Endothelial cell of umbilical vein (primary cell): ENCODE data around the gene MITD1. TPM values are rescaled to one million over a fixed set of nuclear protein-coding genes. Genes with fewer than 3 reads are reported as not detected.

Source experiments
- BruUV-seq: library from RNA; stranded (reverse); fragments of 400-500 nt; replicated peaks from 2 replicates; lab custom pipeline; 2021; lab: Mats Ljungman, UMichigan
- CTCF ChIA-PET: fragments of 300-600, 350-600 bp; sonication (Branson Sonifier 250); formaldehyde crosslinking; loops from one replicate; lab custom pipeline; 2021; ENCODE audit warnings: antibody characterized with exemption, inconsistent platforms; lab: Charles Lee
- POLR2A ChIA-PET: fragments of 300-600, 350-600 bp; sonication (Branson Sonifier 250); formaldehyde crosslinking; loops from one replicate; lab custom pipeline; 2021; ENCODE audit warnings: antibody characterized with exemption, inconsistent platforms; lab: Charles Lee
- DNase-seq: peaks from one replicate; pipeline ENCODE4 v3.0.0-alpha.2; 2011; ENCODE audit warnings: low read depth, low spot score
- FAIRE-seq: peaks from 2 replicates; lab custom pipeline; 2011; peaks lifted over from hg19 to GRCh38; lab: Jason Lieb, UNC
- H2AFZ ChIP-seq: 2 replicates; pipeline ENCODE4 v1.6.0; 2012; ENCODE audit warnings: low read depth, low read length, control low read depth, inconsistent platforms
- H3K27ac ChIP-seq: 2 replicates; pipeline ENCODE4 v1.5.1; 2011; ENCODE audit warnings: low read depth, mild to moderate bottlenecking, control low read depth, low read length, moderate library complexity; ENCODE audit not compliant: insufficient read depth
- H3K27me3 ChIP-seq, 2 experiments: 2 replicates each; pipeline versions ENCODE4 v1.6.0 to v1.6.1; 2011; ENCODE audit warnings: low read length in 2 of 2, mixed read lengths in 1 of 2; ENCODE audit not compliant: control insufficient read depth in 2 of 2, insufficient read depth in 2 of 2
- H3K36me3 ChIP-seq, 2 experiments: 2 replicates in 1 of 2; 3 replicates in 1 of 2; pipeline ENCODE4 v1.5.1; 2011; ENCODE audit warnings: low read length in 2 of 2, mild to moderate bottlenecking in 1 of 2, moderate library complexity in 1 of 2; ENCODE audit not compliant: control insufficient read depth in 2 of 2, insufficient read depth in 2 of 2; ENCODE audit errors: extremely low read depth in 1 of 2
- H3K4me1 ChIP-seq: 3 replicates; pipeline ENCODE4 v1.5.1; 2011; ENCODE audit warnings: mild to moderate bottlenecking, low read length; ENCODE audit not compliant: control insufficient read depth, insufficient read depth; ENCODE audit errors: extremely low read depth
- H3K4me2 ChIP-seq: 2 replicates; pipeline ENCODE4 v1.6.1; 2011; ENCODE audit warnings: low read length, control low read depth, mixed read lengths; ENCODE audit not compliant: insufficient read depth
- H3K4me3 ChIP-seq, 3 experiments: fragments of 200-600 bp in 1 of 3; sonication (generic), shearing (Covaris generic) in 1 of 3; replicated peaks in 1 of 3; 2 replicates each; pipeline ENCODE4 v1.5.1; 2011 to 2016; ENCODE audit warnings: control low read depth in 3 of 3, low read length in 3 of 3, mild to moderate bottlenecking in 2 of 3, inconsistent platforms in 1 of 3, low read depth in 1 of 3, moderate library complexity in 1 of 3; ENCODE audit not compliant: insufficient read depth in 1 of 3
- H3K79me2 ChIP-seq: 2 replicates; pipeline ENCODE4 v1.6.0; 2012; ENCODE audit warnings: low read length, inconsistent platforms; ENCODE audit not compliant: control insufficient read depth, insufficient read depth
- H3K9ac ChIP-seq: replicated peaks from 2 replicates; pipeline ENCODE3; 2011; ENCODE audit warnings: low read length, control low read depth; ENCODE audit not compliant: insufficient read depth; ENCODE audit errors: extremely low read depth
- H3K9me1 ChIP-seq: replicated peaks from 3 replicates; pipeline ENCODE4 v1.6.0; 2011; ENCODE audit warnings: mild to moderate bottlenecking, low read length; ENCODE audit not compliant: control insufficient read depth, insufficient read depth; ENCODE audit errors: extremely low read depth
- H3K9me3 ChIP-seq: replicated peaks from 2 replicates; pipeline ENCODE4 v1.5.1; 2012; ENCODE audit warnings: low read length, inconsistent platforms; ENCODE audit not compliant: control insufficient read depth, insufficient read depth
- H4K20me1 ChIP-seq: replicated peaks from 2 replicates; pipeline ENCODE3; 2011; ENCODE audit warnings: mild to moderate bottlenecking, low read length; ENCODE audit not compliant: control insufficient read depth, insufficient read depth; ENCODE audit errors: extremely low read depth
- CTCF ChIP-seq, 2 donors: IDR thresholded peaks; 1 replicate in 1 of 2; 2 replicates in 1 of 2; pipeline ENCODE4 v1.5.1; 2011; ENCODE audit warnings: low read length in 2 of 2, mild to moderate bottlenecking in 2 of 2, moderate library complexity in 2 of 2, control low read depth in 1 of 2, inconsistent platforms in 1 of 2, low read depth in 1 of 2; ENCODE audit not compliant: insufficient read depth in 1 of 2; ENCODE audit errors: extremely low read depth in 1 of 2
- EZH2 ChIP-seq: IDR thresholded peaks from 2 replicates; pipeline ENCODE4 v1.6.1; 2012; ENCODE audit warnings: borderline replicate concordance, low read depth, mild to moderate bottlenecking, moderate library complexity, low read length, inconsistent platforms; ENCODE audit not compliant: severe bottlenecking
- FOS ChIP-seq: IDR thresholded peaks from 2 replicates; pipeline ENCODE4 v1.6.1; 2011; ENCODE audit warnings: mild to moderate bottlenecking, low read length, moderate library complexity, borderline replicate concordance; ENCODE audit not compliant: insufficient read depth
- GATA2 ChIP-seq: IDR thresholded peaks from 2 replicates; pipeline ENCODE4 v1.7.0; 2011; ENCODE audit warnings: low read depth, mild to moderate bottlenecking, moderate library complexity, mixed read lengths, low read length; ENCODE audit not compliant: insufficient read length, insufficient read depth
- JUN ChIP-seq: IDR thresholded peaks from 2 replicates; pipeline ENCODE4 v1.6.1; 2011; ENCODE audit warnings: borderline replicate concordance, low read depth; ENCODE audit not compliant: insufficient read length, insufficient read depth
- MAX ChIP-seq: IDR thresholded peaks from 2 replicates; pipeline ENCODE4 v1.6.1; 2011; ENCODE audit not compliant: insufficient read depth, insufficient read length
- MYC ChIP-seq: IDR thresholded peaks from one replicate; pipeline ENCODE4 v1.6.1; 2011; ENCODE audit warnings: mild to moderate bottlenecking, low read depth, low read length
- POLR2A ChIP-seq: IDR thresholded peaks from 2 replicates; pipeline ENCODE4 v1.6.1; 2012; ENCODE audit warnings: low read depth, mild to moderate bottlenecking, control low read depth, low read length
- POLR2AphosphoS5 ChIP-seq: IDR thresholded peaks from 2 replicates; pipeline ENCODE4 v1.6.1; 2012; ENCODE audit warnings: low read depth, mild to moderate bottlenecking, control low read depth, low read length, moderate library complexity; ENCODE audit not compliant: insufficient read depth
- dilution Hi-C: fragments of 300-500 bp; cut with MboI; formaldehyde crosslinking; loops from one replicate; pipeline ENCODE4 v1.15.0; 2019; ENCODE audit warnings: low sequenced_read_pairs; ENCODE audit not compliant: extremely low pct_ligation_motif_present
- intact Hi-C: fragments of 100-400 bp; cut with micrococcal nuclease; formaldehyde crosslinking; loops from one replicate; pipeline ENCODE4 v1.10.0; 2022
- polyA plus RNA-seq, 4 experiments: library from polyadenylated mRNA; depleted of rRNA in 3 of 4; stranded (reverse) in 3 of 4; unstranded in 1 of 4; fragments of >200 nt; gene quantifications; 2 replicates each; pipeline versions ENCODE4 v1.2.1 to v1.2.3, GENCODE V29; 2011 to 2012; ENCODE audit warnings: missing spikeins in 1 of 4
- total RNA-seq: library from RNA; stranded (reverse); gene quantifications from 2 replicates; pipeline ENCODE4 v1.2.3, GENCODE V29; 2021

Gene MITD1
- total and polyA plus RNA-seq, 2 donors (not counting 3 experiments of a cell fraction or from before 2014, with no cell fraction given), result 11.1 to 30.0 TPM

GRCh38 chr2:99217929-99218501, 37.2 kb upstream of the MITD1 start:
- Histone ChIP-seq H3K4me1 (no peaks in the 10 kb centered on the region), H3K9me1 (no peaks in the 10 kb centered on the region), H3K4me3 (no peak overlapping the region), H3K9ac (no peak overlapping the region), H3K27me3 (no peaks in the 10 kb centered on the region), H3K27ac (no peak overlapping the region), H3K4me2 (no peak overlapping the region), H3K36me3 (no peaks in the 10 kb centered on the region), H3K9me3 (no peaks in the 10 kb centered on the region), H3K79me2 (no peaks in the 10 kb centered on the region), H4K20me1 (no peaks in the 10 kb centered on the region), H2AFZ (no peak overlapping the region)
- DNase-seq (no peak), FAIRE-seq (no peak)
- ChIA-PET POLR2A (no interaction called here), CTCF (no interaction called here)
- TF ChIP-seq FOS, result no peak
- TF ChIP-seq CTCF (IDR thresholded peaks at IDR 0.05; ENCODE audit: extremely low read depth in 1 of 2, insufficient read depth in 1 of 2, low read depth in 1 of 2, low read length in 2 of 2), result no peak
- TF ChIP-seq MYC, result no peak
- TF ChIP-seq MAX, result no peak
- no peak for TF ChIP-seq POLR2A
- no peak for TF ChIP-seq JUN
- no peak for TF ChIP-seq GATA2
- no peak for TF ChIP-seq POLR2AphosphoS5
- no peak for TF ChIP-seq EZH2
- intact Hi-C loops (no loop called here), dilution Hi-C loops (no loop called here)
- no TSS peak for BruUV-seq
